DMS153 treated with DMSO at 0.1 percent for 48 hours (cell line): Measurements from ENCODE around the gene SAMD11.

Experiments
- DNase-seq: peaks from one replicate; lab custom pipeline; 2025; ENCODE audit not compliant: unreplicated experiment; lab: John Stamatoyannopoulos, UW

SAMD11 gene

DNA sequence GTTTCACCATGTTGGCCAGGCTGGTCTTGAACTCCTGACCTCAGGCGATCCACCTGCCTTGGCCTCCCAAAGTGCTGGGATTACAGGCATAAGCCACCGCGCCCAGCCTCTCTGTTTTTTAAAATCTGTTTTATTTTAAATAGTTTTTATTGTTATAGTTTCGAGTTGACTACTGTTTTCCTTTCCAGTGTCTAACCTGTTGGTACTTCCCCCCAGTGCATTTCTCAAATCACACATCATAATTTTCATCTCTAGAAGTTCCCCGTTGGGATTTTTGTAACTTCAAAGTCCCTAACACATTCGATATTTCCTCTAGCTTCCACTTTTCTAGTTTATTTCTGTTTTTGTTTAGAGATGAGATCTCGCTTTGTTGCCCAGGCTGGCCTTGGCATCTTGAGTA, 68.6 kb downstream of the SAMD11 start:
- no peak for DNase-seq

DNA sequence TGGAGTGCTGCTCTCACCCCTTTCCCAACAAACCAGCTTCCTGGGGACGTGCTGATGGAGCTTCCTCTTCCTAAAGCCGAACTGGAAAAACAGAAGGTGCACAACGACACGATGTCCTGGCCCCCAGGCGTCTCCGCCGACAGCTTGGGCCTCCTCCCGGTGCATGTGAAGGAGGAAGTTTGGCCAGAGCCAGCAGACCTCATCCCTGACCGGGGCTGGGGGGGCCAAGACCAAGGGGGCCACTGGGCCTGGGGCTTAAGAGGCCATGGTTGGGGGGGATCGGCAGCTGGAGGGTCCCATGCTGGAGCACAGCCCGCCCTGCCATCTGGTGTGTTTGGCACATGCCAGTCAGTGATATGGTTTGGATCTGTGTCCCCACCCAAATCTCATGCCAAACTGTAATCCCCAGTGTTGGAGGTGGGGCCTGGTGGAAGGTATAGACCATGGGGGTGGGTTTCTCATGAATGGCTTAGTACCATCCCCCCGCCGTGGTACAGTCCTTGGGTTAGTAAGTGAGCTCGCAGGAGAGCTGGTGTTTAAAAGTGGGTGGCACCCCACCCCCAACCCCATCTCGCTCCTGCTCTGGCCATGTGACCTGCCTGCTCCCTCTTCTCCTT, 69.8 kb downstream of the SAMD11 start:
- DNase-seq: no peak
